Measurements from ENCODE around the gene CNKSR2. TPM values are rescaled to one million over a fixed set of nuclear protein-coding genes. Genes with fewer than 3 reads are reported as not detected.

The CNKSR2 gene
- total RNA-seq, 1 experiment from 2014 or later: 52.9 TPM

DNA sequence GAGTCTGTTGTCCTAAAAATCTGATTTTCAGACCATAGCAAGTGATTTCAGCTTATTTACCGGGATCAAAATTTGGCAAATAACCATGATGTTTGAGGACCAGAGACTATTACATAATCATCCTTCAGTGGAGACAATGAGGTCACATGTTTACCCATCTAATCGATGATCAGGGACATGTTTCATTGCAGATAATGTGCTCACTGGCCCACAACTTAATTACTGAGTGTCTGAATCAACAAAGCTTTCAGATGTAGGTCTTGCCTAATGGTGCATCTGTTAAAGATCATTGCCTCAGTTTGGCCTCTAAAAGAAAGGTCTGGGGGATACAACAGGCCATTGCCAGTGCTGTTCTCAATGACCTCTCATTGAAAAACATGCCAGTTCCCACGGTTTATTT is 326.7 kb downstream of the CNKSR2 start:
- Histone ChIP-seq H3K27me3 (ENCODE audit: insufficient read depth, low read length) (no peaks in the 10 kb centered on the region), H3T11ph (ENCODE audit: low read length) (no peak overlapping the region), H4K20me1 (ENCODE audit: control insufficient read depth, insufficient read depth, insufficient read length) (no peaks in the 10 kb centered on the region), H4K8ac (replicated peaks; ENCODE audit: insufficient read length, low read depth, low read length) (no peak overlapping the region), H4K5ac (ENCODE audit: insufficient read length, low read depth, low read length) (no peak overlapping the region), H2AK5ac (ENCODE audit: insufficient read length, low read length) (no peak overlapping the region), H2AFZ (ENCODE audit: low read length) (no peak overlapping the region), H2BK20ac (ENCODE audit: low read depth, low read length, poor library complexity, severe bottlenecking) (no peak overlapping the region), H2BK120ac (ENCODE audit: low read depth, low read length, poor library complexity, severe bottlenecking) (no peak overlapping the region), H3K4me2 (ENCODE audit: insufficient read depth, insufficient read length, low read length) (no peak overlapping the region), H3K4me1 (ENCODE audit: insufficient read depth, low read length) (no peaks in the 10 kb centered on the region; the same call in 1 of the 2 replicates), H3K79me2 (ENCODE audit: insufficient read depth, low read length) (no peaks in the 10 kb centered on the region), H3K4ac (ENCODE audit: low read depth, low read length) (no peak overlapping the region), H4K91ac (ENCODE audit: insufficient read length, low read depth, low read length) (no peak overlapping the region), H2BK5ac (ENCODE audit: insufficient read length, low read length) (no peak overlapping the region), H3K79me1 (ENCODE audit: insufficient read depth, low read depth, low read length, poor library complexity, severe bottlenecking) (no peaks in the 10 kb centered on the region), H3K18ac (ENCODE audit: insufficient read length, low read depth, low read length) (no peak overlapping the region), H3K23ac (ENCODE audit: insufficient read length, low read depth, low read length) (no peak overlapping the region), H3K56ac (ENCODE audit: insufficient read length, low read depth, low read length) (no peak overlapping the region), H3K27ac (ENCODE audit: insufficient read length, low read depth, low read length) (no peak overlapping the region), H3K9ac (ENCODE audit: extremely low read depth, insufficient read length, low read length) (no peak overlapping the region), H3K9me3 (ENCODE audit: control insufficient read depth, low read depth, low read length) (no peaks in the 10 kb centered on the region), H3K14ac (ENCODE audit: insufficient read depth, low read length) (no peak overlapping the region), H2BK12ac (ENCODE audit: insufficient read length, low read depth, low read length) (no peak overlapping the region), H3K23me2 (ENCODE audit: insufficient read length, low read depth, low read length, poor library complexity, severe bottlenecking) (no peaks in the 10 kb centered on the region), H2BK15ac (ENCODE audit: low read depth, low read length) (no peak overlapping the region)
- Mint-ChIP-seq H3K9me3 (peaks cover 0 to 30% of the 10 kb centered on the region in 2 experiments; a peak in 3 of 5 replicates), H3K27me3 (ENCODE audit: low read depth) (no peaks in the 10 kb centered on the region), H3K4me1 (peaks cover 9 to 11% of the 10 kb centered on the region in 2 experiments), H3K27ac (no peak overlapping the region), H3K4me3 (no peak overlapping the region), H3K36me3 (ENCODE audit: insufficient read depth in 1 of 3, low read depth in 3 of 3) (no peaks in the 10 kb centered on the region; a peak in 1 of 7 replicates)
- no CpG with 5 or more reads among the region's 3 CpGs for WGBS (ENCODE audit: extremely low coverage, insufficient read length, low lambda C conversion rate)
- DNase-seq: no peak
- TF ChIP-seq, protein P1, sequence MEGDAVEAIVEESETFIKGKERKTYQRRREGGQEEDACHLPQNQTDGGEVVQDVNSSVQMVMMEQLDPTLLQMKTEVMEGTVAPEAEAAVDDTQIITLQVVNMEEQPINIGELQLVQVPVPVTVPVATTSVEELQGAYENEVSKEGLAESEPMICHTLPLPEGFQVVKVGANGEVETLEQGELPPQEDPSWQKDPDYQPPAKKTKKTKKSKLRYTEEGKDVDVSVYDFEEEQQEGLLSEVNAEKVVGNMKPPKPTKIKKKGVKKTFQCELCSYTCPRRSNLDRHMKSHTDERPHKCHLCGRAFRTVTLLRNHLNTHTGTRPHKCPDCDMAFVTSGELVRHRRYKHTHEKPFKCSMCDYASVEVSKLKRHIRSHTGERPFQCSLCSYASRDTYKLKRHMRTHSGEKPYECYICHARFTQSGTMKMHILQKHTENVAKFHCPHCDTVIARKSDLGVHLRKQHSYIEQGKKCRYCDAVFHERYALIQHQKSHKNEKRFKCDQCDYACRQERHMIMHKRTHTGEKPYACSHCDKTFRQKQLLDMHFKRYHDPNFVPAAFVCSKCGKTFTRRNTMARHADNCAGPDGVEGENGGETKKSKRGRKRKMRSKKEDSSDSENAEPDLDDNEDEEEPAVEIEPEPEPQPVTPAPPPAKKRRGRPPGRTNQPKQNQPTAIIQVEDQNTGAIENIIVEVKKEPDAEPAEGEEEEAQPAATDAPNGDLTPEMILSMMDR (conservative IDR thresholded peaks at IDR 0.05): no peak
